ENCODE data around the gene POLR2J.
A peak's percentile ranks its signal among the peaks of the same experiment; 100 is the strongest.

POLR2J gene

DNA sequence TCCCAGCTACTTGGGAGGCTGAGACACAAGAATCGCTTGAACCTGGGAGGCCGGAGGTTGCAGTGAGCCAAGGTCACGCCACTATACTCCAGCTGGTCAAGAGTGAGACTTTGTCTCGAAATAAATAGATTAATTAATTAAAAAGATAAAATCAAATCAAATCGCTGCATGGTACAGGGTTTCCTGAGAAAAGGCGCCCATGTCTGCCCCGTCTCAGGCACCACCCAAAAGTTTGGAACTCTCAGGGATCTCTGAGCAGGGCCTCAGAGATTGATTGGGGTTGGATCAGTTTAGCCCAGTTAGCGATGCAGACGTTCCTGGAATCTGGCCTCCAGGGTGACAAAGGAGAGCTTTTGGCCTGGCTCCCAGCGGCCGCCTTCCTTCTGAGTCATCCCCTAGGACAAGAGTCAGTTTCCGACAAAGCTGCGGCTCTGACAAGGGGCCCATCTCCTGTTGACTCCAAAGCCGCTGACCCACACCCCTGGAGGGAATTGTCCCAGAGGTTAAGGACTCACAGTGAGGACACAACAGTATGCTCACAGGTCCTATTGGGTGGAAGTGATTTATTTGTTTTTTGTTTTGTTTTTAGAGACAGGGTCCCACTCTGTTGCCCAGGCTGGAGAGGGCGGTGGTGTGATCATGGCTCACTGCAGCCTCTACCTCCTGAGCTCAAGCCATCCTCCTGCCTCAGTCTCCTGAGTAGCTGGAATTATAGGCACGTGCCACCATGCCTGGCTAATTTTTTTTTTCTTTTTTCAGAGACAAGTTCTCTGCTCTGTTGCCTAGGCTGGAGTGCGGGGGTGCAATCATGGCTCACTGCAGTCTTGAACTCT lies 38.5 kb downstream of the POLR2J start:
- Mint-ChIP-seq H3K4me3 (no peak overlapping the region), H3K27ac (no peak overlapping the region), H3K36me3 (no peaks in the 10 kb centered on the region), H3K4me1 (ENCODE audit: low read depth) (peaks cover 7% of the 10 kb centered on the region), H3K27me3 (no peaks in the 10 kb centered on the region), H3K9me3 (ENCODE audit: low read depth) (no peaks in the 10 kb centered on the region)

DNA sequence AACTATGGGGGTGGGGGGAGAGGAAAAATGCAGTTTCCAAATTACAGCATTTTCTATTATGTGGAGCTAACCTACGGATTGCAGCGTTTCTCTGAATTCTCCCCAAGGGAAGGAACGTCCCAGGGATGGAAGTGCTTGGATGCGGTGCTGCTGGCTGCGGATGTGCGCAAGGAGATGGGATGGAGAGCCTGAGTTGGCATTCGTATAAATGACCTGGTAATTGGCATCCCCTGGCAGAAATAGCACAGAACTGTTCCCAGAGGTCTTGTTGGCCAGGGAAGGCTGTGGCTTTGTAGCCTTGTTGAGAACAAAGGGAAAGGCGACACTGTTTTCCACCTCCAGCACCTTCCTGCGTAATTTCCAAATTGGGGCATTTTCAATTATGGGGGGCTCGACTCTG lies 42.6 kb downstream of the POLR2J start:
- H3K36me3 Mint-ChIP-seq: no peaks in the 10 kb centered on the region
- H3K4me3 Mint-ChIP-seq: peak overlapping the region; percentile 48
- no peak overlapping the region for H3K27ac Mint-ChIP-seq
- H3K4me1 Mint-ChIP-seq (ENCODE audit: low read depth): peaks cover 32% of the 10 kb centered on the region
- H3K27me3 Mint-ChIP-seq: no peaks in the 10 kb centered on the region
- H3K9me3 Mint-ChIP-seq (ENCODE audit: low read depth): no peaks in the 10 kb centered on the region

DNA sequence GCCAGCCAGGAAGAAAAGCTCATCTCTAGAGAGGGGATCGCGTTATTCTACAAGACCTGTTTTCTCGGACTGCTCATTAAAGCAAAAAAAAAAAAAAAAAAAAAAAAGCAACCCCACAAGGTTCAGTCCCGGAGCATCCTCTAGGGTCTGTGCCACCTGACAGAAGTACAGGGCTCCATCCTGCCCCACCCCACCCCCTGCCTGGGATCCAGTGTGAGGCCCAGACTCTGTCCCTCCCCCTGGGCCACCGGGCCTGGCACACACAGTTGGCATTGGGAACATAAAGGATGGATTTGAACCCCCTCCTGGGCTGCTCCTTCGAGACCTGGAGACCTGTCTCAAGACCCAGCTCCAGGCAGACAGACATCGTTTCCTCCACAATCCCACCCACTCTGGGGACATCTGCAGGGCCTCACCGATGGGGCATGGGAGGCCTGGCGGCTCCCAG lies 44.7 kb downstream of the POLR2J start:
- H3K4me3 Mint-ChIP-seq: peak overlapping the region; percentile 89
- H3K9me3 Mint-ChIP-seq (ENCODE audit: low read depth): no peaks in the 10 kb centered on the region
- H3K27ac Mint-ChIP-seq: peak overlapping the region; percentile 88
- H3K27me3 Mint-ChIP-seq: no peaks in the 10 kb centered on the region
- H3K4me1 Mint-ChIP-seq (ENCODE audit: low read depth): peaks cover 52% of the 10 kb centered on the region
- no peaks in the 10 kb centered on the region for H3K36me3 Mint-ChIP-seq

DNA sequence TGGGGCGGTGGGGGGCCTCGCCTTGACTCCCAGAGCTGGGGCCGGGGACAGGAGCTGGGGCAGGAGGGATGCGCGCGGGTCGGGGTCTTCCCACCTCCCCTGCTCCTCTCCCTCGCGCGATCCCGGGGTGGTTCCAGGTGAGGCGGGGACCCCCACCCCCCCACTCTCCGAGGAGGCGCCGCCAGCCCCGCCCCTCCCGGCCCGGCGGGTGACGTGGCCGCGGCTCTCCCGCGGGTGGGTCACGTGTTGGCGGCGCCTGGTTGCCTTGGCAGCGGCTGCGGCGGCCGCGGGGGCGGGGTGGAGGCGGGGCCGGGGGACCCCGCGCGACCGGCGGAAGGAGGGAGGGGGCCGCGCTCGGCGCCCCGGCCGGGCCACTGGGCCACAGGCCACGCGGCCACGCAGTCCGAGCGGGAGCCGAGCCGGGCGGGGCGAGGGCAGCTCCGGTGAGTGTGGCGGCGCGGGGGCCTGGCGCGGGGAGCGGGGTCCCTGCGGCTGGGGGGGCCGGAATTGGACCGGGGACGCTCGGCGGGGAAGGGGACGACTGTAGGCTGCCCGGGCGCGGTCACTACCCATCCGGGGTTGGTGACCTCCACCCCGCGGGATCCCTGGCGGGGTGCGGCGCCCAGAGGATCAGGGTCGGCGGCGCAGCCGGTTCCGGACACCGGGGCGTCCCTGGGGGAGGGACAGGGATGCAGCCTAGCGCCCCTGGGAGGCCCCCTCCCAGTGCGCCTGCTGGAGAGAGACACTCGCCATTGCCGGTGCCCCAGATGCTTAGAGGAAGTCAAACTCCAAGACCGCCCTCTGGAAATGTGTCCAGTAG lies 45.3 kb downstream of the POLR2J start, which contains the start of gene ORAI2:
Gene ORAI2 (plus strand): TSS at position 357 of the 820 bp plus-strand sequence. CDS start 5,382 bp downstream, outside the sequence.
- Mint-ChIP-seq H3K4me3 (peak within 1 kb of the TSS; percentile 89), H3K36me3 (no peaks in the 10 kb centered on the region), H3K27me3 (no peaks in the 10 kb centered on the region), H3K27ac (peak within 1 kb of the TSS; percentile 97), H3K9me3 (ENCODE audit: low read depth) (no peaks in the 10 kb centered on the region), H3K4me1 (ENCODE audit: low read depth) (peaks cover 55% of the 10 kb centered on the region)

DNA sequence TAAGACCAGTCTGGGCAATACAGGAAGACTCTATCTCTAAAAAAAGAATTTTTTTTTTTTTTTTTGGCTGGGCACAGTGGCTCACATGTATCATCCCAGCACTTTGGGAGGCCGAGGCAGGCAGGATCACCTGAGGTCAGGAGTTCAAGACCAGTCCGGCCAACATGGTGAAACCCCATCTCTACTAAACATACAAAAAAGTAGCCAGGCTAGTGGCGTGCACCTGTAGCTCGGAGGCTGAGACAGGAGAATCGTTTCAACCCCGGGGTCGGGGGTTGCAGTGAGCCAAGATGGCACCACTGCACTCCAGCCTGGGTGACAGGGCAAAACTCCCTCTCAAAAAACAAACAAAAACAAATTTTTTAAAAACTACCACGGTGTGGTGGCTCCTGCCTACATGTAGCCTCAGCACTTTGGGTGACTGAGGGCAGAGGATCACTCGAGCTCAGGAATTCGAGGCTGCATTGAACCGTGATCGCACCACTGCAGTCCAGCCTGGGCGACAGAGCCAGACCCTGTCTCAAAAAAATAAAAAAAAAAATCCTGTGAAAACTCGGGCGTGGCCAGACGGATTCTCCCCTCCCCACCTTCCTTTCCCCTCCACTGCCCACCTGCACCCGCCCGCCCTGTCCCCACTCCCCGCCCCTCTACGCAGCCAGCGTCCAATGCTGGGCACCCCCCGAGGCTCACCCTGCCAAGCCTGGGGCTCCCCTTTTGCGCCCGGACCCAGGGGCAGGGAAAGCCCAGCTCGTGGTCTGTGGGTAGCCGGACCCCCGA lies 46.1 kb downstream of the POLR2J start:
- Mint-ChIP-seq H3K36me3 (no peaks in the 10 kb centered on the region), H3K4me1 (ENCODE audit: low read depth) (peaks cover 63% of the 10 kb centered on the region), H3K9me3 (ENCODE audit: low read depth) (no peaks in the 10 kb centered on the region), H3K27ac (peak overlapping the region; percentile 97), H3K4me3 (peak overlapping the region; percentile 79), H3K27me3 (no peaks in the 10 kb centered on the region)

DNA sequence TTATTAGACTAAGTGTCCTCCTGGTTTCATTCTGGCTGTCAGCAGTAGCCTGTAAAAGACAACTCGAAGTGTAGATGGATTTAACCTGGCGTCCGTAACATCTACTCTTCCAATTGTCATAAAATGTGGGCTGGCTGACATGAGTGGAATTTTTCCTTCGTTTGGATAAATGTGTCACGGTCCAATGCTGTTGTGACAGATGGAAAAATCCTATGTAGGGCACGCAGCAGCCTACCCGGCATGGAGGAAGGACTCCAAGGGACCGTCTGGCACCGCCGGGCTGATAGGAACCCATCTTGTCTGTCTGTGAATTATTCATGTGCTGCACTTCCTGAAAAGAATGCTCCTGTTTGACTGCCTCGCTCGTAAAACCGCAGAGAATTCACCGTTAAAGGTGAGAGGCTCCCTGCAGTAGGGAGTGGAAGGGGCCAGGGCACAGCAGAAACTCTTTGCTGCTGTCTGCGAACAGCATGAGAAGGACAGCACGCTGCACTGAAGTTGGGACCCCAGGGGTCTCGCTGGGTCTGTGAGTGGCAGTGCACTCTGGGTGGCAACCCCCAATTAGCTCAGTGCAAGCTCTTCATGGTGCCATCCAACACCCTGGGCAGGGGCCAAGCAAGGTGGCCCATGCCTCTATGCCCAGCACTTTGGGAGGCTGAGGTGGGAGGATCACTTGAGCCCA lies 47.0 kb downstream of the POLR2J start:
- peak overlapping the region; percentile 79 for H3K4me3 Mint-ChIP-seq
- no peaks in the 10 kb centered on the region for H3K27me3 Mint-ChIP-seq
- H3K36me3 Mint-ChIP-seq: no peaks in the 10 kb centered on the region
- H3K4me1 Mint-ChIP-seq (ENCODE audit: low read depth): peaks cover 72% of the 10 kb centered on the region
- H3K27ac Mint-ChIP-seq: peak overlapping the region; percentile 97
- H3K9me3 Mint-ChIP-seq (ENCODE audit: low read depth): no peaks in the 10 kb centered on the region

DNA sequence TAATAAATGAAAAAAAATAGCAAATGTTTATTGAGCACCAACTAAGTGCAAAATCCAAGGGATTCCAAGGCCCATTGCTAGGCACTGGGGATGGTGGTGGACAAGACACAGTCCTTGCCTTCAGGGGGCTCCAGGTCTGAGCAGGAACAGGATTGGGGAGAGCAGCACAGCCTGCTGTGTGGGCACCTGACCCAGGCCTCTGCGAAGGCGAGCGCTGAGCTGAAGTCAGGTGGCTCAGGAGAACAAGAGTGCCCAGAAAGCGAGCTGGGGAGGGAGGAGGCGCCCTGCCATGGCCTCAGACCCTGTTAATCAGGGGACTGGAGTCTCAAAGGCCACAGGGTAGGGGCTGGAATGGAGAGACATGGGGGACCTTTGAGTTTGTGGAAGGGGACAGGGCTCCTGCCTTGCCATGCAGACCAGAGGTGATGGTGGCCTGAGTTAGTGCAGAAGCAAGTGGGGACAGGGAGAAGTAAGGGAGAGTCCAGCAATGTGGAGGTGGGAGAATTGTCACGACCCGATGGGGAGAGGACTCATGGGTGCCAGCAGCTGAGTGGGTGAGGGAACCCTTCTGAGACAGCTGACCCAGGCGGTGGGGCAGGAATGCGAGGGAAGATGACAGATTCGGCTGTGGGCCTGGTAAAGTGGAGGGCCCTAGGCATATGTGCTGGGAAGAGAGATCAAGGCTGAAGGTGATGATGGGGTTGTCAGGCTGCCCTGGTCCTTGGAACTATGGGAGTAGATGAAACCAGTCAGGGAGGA lies 49.4 kb downstream of the POLR2J start:
- H3K4me1 Mint-ChIP-seq (ENCODE audit: low read depth): peaks cover 83% of the 10 kb centered on the region
- no peaks in the 10 kb centered on the region for H3K27me3 Mint-ChIP-seq
- no peaks in the 10 kb centered on the region for H3K9me3 Mint-ChIP-seq (ENCODE audit: low read depth)
- peak overlapping the region; percentile 54 for H3K4me3 Mint-ChIP-seq
- H3K36me3 Mint-ChIP-seq: peaks cover 5% of the 10 kb centered on the region
- H3K27ac Mint-ChIP-seq: peak overlapping the region; percentile 90

DNA sequence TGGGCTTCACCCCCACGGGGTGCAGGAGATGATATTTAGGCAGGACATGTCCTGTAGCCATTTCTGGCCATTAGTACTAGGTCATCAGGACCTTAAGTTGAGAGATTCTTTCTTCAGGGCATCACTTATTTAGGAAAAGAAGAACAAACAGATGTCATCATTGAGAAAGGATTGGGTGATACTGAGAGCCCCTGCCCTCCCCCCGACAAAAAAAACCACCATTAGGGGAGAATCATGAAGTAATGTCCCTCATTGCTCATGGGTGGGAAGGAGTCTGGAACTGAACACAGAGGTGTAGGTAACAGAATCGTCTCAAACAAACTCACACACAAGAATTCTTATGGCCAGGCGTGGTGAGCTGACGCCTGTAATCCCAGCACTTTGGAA lies 51.7 kb downstream of the POLR2J start:
- Mint-ChIP-seq H3K27ac (peak overlapping the region; percentile 99), H3K36me3 (peaks cover 5% of the 10 kb centered on the region), H3K4me1 (ENCODE audit: low read depth) (peaks cover 83% of the 10 kb centered on the region), H3K4me3 (peak overlapping the region; percentile 83), H3K27me3 (no peaks in the 10 kb centered on the region), H3K9me3 (ENCODE audit: low read depth) (no peaks in the 10 kb centered on the region)

DNA sequence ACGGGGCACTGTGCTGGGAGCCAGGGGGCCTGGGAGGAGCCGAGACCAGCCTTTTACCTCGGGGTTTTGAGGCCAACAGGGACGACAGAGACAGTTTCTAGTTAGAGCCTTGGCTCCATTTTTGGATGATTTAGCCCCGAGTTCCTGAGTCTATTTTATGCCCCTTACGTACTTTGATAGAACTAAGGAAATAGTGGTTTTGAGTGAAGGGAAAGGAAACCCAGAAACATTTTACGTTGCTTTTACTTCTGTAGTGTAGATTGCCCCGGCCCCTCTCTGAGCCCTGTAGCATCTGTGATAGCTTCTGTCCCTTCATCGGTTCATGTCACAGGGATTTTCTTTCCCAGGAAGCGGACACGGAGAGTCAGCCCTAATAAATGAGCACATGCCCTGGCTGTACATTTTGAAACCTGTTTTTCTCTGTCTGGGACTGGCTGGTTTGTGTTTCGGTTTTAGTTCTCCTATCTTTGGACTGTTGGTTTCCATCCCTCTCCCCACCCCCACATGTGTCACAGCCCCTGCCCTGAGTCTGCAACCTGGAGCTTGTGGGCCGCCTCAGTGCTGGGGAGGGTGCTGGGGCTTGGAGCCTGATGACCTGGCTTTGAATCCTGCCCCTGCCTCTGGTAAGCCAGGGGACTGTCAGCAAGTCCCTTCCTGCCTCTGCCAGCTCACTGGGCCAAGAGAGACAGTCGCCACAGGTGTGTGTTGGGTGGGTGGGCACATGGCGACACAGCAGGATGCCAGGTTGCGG lies 52.3 kb downstream of the POLR2J start:
- Mint-ChIP-seq H3K27ac (peak overlapping the region; percentile 99), H3K9me3 (ENCODE audit: low read depth) (no peaks in the 10 kb centered on the region), H3K27me3 (no peaks in the 10 kb centered on the region), H3K4me3 (peak overlapping the region; percentile 83), H3K36me3 (peaks cover 5% of the 10 kb centered on the region), H3K4me1 (ENCODE audit: low read depth) (peaks cover 81% of the 10 kb centered on the region)

DNA sequence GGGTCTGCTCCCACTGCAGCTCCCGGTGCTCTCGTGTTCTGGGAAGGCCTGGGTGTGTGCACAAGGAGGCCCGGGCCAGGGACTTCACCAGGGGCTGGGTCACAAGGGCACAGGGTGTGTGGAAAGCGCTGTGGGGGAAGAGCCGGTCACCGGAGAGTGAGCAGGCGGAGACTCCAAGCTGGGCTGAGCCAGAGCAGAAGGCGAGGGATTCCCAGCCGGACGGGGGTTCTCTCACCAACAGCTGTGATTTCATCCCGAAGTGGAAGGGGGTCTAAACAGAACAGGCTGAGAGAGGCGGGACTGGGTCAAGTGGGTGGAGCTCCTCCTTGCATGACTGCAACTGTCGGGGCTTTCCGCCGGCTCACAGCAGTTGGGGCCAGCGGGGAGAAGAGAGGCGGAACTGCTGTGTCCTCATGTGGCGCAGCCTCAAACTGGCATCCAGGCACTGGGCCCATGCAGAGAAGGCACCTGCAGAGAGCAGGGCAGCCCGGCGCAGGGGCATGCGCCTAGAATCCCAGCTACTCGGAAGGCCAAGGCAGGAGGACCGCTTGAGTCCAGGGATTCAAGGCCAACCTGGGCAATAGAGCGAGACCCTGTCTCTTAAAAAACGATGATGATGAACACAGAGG lies 53.0 kb downstream of the POLR2J start:
- Mint-ChIP-seq H3K4me3 (peak overlapping the region; percentile 83), H3K27ac (peak overlapping the region; percentile 99), H3K27me3 (no peaks in the 10 kb centered on the region), H3K4me1 (ENCODE audit: low read depth) (peaks cover 80% of the 10 kb centered on the region), H3K36me3 (peaks cover 7% of the 10 kb centered on the region), H3K9me3 (ENCODE audit: low read depth) (no peaks in the 10 kb centered on the region)

DNA sequence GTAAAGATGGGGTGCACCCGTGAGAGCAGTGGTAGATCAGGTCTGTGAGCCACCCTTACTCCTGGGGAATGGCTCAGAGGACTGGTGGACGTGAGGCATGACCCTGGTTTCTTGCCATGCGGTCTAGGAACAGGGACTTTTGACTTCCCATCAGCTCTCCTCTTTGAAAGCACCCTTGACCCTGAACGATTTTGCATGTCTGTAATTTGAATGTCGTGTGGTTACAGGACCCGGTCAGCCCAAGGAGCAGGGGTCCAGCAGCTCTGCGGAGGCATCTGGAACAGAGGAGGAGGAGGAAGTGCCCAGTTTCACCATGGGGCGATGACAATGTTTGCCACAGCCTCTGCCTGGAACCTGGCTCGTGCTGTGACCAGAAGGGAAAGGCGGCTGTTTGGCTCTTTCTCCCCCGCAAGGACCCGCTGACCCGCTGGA lies 53.9 kb downstream of the POLR2J start:
- no peaks in the 10 kb centered on the region for H3K9me3 Mint-ChIP-seq (ENCODE audit: low read depth)
- peak overlapping the region; percentile 47 for H3K4me3 Mint-ChIP-seq
- H3K36me3 Mint-ChIP-seq: peaks cover 11% of the 10 kb centered on the region

DNA sequence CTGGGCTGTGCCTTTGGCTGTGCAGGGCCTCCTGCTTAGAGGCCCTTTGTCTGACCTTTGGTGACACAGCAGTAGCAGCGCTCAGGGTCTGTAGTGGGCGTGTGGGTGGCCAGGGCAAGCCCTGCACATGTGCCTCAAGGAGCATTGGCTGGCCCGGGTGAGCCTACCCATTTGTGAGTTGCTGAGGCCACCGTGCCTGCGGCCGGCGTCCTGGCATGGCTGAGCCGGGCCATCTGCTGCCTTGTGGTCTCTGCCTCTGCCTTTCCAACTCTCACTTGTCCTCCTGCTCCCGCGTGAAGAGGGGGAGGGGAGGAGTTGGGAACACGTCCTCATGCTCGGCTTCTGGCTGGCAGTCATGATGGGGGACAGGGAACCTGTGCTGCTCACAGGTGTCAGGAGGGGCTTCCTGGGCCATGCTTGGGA lies 54.6 kb downstream of the POLR2J start:
- H3K36me3 Mint-ChIP-seq: peaks cover 15% of the 10 kb centered on the region
- peak overlapping the region; percentile 47 for H3K4me3 Mint-ChIP-seq
- peaks cover 77% of the 10 kb centered on the region for H3K4me1 Mint-ChIP-seq (ENCODE audit: low read depth)
- peak overlapping the region; percentile 99 for H3K27ac Mint-ChIP-seq
- H3K27me3 Mint-ChIP-seq: no peaks in the 10 kb centered on the region
- no peaks in the 10 kb centered on the region for H3K9me3 Mint-ChIP-seq (ENCODE audit: low read depth)

More for the DNA sequence above, 53.9 kb downstream of the POLR2J start:
- Mint-ChIP-seq H3K27ac (peak overlapping the region; percentile 99), H3K4me1 (ENCODE audit: low read depth) (peaks cover 80% of the 10 kb centered on the region), H3K27me3 (no peaks in the 10 kb centered on the region)
